ENCODE measurements around the gene OAS2. TPM values are rescaled to one million over a fixed set of nuclear protein-coding genes. Genes with fewer than 3 reads are reported as not detected.

Gene OAS2
- total RNA-seq, 1 donor from 2014 or later, result 9.1 TPM

GRCh38 chr12:113010701-113011100, 32.4 kb downstream of the OAS2 start:
- no peak for DNase-seq (ENCODE audit: low read depth)

DNA sequence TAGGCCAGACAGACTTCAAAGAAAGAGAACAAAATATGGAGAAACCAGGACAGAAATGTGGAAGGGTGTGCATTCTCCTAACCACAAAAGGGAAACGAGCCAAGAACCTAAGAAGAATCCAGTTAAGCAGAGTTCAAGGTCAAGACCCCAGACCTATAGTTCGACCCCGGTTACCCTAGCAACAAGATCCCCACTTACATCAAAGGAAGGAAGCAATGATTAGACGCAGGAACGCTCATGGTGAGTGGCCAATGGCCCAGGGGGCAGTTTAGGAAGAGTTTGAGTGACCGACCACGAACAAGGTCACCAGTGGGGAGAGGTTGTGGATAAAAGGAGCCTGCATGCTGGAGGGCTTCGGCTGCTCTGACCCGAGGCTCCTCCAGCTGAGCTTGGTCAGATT, 36.2 kb downstream of the OAS2 start:
- no peak for DNase-seq (ENCODE audit: low read depth)

DNA sequence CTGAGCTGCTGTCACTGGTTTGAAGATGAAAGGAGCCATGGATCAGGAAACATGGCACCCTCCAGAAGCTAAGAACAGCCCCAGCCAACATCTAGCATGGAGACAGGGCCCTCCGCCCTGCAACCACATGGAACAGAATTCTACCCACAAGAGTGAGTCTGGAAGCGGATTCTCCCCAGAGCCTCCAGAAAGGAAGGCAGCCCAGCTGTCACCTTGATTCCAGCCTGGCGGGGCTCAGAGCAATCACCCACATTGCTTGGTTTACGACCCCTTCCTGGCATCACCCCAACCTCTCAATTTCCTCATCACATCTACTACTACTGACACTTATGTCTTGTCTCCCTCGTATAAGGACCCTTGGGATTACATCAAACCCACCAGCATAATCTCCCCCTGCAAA, 38.5 kb downstream of the OAS2 start:
- peak; percentile 65 for DNase-seq (ENCODE audit: low read depth)

DNA sequence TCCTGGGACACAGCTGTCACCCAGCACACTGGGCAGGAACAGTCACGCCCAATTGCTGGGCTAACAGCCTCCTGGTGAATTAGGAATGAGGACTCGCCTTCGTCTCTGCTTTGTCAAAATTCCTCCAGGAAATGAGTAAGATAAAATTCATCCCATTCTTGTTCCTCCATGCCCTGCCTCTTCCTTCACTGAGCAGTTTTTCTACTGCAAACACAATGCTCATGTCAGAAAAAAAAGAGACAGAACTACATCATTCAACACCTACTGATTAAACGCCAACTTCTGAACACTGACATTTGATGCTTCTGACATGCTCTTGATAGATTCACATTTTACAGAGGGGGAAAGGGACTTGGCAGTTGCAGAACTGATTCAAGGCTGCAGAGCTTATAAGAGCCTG, 40.7 kb downstream of the OAS2 start:
- DNase-seq (ENCODE audit: low read depth), result peak; percentile 29

- no peak for DNase-seq (ENCODE audit: low read depth)
Observed at GRCh38 chr12:113021500-113021899, 43.2 kb downstream of the OAS2 start.

DNA sequence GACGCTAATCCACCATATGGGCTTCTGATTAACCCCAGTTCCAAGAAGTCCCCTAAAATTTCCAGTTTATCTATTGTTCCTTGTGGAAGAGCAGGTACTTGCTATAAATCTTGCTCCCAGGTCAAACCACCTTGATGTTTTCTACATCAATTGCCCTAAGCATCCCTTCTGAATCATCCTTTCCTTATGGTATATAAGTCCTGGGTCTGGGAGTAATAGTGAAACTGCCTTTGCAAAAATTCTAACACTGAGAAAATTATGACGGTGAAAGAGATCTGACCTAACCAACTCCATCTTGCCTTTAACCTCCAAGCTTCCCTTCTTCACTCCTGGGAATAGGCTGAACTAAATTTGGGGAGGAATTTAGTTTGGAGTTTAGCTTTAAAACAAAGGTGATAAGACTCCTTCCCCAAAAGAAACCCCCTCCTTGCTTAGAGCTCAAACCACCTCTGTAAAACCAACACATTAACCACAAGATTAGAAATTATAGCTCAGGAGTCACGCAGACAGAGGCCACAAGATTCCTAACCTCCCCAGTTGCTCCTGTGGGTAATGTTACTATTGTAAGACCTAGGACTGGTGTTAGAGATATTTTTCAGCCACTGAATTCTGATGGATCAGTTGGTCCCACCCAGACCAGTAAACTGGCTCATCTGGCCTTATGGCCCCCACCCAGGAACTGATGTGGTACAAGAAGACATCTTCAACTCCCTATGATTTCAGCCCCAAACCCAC, 44.4 kb downstream of the OAS2 start:
- peak; percentile 85 for DNase-seq (ENCODE audit: low read depth)

DNA sequence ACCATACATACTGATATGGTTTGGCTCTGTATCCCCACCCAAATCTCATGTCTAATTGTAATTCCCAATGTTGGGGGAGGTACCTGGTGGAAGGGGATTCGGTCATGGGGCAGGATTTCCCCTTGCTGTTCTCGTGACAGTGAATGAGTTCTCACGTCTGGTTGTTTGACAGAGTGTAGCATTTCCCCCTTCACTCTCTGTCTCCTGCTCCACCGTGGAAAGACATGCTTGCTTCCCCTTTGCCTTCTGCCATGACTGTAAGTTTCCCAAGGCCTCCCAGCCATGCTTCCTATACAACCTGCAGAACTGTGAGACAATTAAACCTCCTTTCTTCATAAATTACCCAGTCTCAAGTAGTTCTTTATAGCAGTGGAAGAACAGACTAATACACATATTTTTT, 49.4 kb downstream of the OAS2 start:
- no peak for DNase-seq (ENCODE audit: low read depth)

- peak; percentile 74 for DNase-seq (ENCODE audit: low read depth)
Observed at GRCh38 chr12:113030875-113031525, 52.7 kb downstream of the OAS2 start.

DNA sequence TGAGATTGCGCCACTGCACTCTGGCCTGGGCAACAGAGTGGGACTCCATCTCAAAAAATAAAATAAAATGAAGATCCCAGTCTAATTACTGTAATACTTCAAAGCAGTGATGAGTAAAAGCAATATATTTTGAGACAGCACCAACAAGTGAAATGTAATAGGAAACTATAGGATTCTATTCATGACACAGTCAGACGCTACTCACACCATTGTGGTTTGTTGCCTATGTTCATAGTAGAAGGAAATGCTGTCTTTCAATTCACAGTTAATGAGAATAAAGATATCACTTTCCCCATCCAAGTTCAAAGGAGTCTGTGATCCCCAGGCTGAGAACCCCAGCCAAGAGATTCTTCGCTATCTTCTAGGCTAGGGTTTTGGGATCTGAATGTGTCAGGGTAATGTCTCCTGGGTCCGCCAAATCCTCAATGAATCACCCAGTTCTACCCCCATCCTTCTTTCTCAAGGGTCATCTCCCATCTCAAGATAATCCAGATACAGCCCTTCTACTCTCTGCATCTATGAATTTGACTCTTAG, 61.7 kb downstream of the OAS2 start:
- no peak for DNase-seq (ENCODE audit: low read depth)

DNA sequence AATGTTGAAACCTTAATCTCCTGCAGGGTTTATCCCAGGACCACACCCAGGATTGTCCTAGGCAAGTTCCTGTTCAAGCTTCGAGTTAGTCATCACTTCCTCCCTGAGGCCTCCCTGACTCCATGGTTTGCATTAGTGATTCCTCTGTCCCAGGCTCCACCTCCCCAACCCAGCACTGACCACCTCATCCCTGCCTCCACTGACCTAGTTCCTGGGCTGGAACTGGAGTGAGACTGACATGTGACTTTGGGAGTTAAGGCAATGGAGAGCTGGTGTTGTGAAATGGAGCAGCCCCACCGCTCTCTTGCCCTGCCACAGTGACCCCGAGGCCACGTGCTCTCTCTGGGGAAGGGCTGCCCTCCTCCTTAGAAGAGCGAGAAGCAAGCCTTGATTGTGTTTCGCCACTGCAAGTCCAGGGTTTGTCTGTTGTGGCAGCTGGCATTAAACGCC, 62.4 kb downstream of the OAS2 start:
- DNase-seq (ENCODE audit: low read depth), result peak; percentile 67

DNA sequence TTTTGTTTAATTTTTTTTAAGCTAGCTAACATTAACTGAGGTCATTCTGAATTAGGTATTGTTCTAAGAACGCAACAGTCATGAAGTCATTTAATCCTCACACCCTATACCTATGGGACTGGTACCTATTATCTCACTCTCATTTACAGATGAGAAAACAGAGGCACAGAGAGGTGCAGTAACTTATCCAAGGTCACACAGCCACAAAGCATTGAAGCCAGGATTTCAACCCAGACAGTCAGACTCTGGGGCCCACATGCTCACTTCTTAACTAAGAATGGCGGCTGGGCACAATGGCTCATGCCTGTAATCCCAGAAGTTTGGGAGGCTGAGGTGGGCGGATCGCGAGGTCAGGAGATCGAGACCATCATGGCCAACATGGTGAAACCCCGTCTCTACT, 63.2 kb downstream of the OAS2 start:
- no peak for DNase-seq (ENCODE audit: low read depth)

GRCh38 chr12:113043240-113043639, 64.9 kb downstream of the OAS2 start:
- DNase-seq (ENCODE audit: low read depth), result no peak

GRCh38 chr12:113044516-113044915, 66.2 kb downstream of the OAS2 start:
- no peak for DNase-seq (ENCODE audit: low read depth)

- DNase-seq (ENCODE audit: low read depth), result peak; percentile 68
Observed at GRCh38 chr12:113048716-113049127, 70.4 kb downstream of the OAS2 start.

DNA sequence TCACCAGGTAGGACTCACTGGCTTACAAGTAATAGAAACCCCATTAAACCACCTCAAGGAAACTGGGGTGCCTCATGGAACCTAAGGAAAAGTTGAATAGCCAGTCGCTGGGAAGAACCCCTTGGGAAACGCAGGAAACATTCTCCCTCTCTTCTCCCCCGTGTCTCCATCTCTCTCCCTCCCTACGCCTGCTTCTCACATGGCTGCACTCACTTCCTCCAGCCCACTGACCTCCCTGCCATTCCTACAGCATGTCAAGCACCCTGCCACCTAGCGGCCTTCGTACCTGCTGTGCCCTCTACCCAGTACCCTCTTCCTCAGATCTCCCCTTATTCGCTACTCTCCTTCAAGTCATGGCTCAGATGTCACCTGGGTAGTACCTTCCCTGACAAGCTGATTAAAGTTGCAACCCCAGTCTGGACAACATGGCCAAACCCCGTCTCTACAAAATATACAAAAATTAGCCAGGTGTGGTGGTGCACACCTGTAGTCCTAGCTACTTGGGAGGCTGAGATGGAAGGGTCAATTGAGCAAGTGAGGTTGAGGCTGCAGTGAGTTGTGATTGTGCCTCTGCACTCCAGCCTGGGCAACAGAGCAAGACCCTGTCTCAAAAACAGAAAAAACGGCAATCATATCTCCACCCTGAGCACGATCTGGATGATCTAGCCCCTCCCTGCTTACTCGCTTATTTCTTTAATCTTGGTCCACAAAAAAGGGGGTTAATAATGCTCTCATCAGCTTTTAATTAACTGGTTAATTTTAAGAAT, 71.8 kb downstream of the OAS2 start:
- DNase-seq (ENCODE audit: low read depth), result no peak

GRCh38 chr12:113050795-113051194, 72.5 kb downstream of the OAS2 start:
- DNase-seq (ENCODE audit: low read depth), result no peak

- DNase-seq (ENCODE audit: low read depth), result no peak
Observed at GRCh38 chr12:113051759-113052158, 73.4 kb downstream of the OAS2 start.

DNA sequence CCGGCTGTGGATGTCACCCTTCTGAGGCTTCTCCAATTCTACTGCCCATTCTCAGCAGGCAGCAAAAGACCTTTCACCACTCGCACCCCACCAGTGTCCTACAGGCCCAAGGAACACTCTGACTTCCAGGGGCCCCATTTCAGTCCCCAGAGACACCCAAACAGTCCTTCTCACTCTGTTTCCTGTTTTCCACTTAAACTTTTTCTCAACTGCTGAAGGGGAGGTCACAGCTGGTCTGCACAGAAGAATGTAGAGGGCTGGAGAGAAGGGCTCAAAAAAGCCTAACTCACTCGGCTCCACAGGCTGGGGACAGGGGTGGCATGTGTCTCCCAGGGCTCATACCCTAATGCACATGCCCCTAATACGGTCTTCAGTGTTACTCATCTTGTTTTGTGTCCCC, 74.0 kb downstream of the OAS2 start:
- DNase-seq (ENCODE audit: low read depth), result no peak

DNA sequence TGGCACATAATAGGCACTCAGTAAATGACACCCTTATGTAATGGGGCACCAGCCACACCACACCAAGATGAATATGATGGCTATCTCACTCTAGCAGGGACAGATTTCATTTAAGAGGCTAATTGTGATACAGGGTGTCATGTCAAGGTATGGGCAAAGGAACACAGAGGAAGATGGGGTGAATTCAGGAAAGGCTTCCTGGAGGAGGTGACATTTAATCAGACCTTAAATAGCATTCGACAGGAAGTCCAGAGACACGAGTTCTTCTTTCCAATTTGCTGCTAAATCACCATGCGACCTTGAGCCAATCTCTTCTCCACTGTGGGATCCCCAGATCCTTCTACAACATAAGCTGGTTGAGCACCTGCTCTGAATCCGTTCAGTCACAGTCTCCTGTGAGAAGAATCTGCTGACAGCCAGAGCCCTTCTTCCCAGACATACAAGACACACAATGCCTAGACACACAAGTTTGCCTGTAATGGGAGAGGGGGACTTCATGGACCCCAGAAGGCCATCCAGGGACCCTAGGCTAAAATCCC, 76.7 kb downstream of the OAS2 start:
- DNase-seq (ENCODE audit: low read depth), result no peak

DNA sequence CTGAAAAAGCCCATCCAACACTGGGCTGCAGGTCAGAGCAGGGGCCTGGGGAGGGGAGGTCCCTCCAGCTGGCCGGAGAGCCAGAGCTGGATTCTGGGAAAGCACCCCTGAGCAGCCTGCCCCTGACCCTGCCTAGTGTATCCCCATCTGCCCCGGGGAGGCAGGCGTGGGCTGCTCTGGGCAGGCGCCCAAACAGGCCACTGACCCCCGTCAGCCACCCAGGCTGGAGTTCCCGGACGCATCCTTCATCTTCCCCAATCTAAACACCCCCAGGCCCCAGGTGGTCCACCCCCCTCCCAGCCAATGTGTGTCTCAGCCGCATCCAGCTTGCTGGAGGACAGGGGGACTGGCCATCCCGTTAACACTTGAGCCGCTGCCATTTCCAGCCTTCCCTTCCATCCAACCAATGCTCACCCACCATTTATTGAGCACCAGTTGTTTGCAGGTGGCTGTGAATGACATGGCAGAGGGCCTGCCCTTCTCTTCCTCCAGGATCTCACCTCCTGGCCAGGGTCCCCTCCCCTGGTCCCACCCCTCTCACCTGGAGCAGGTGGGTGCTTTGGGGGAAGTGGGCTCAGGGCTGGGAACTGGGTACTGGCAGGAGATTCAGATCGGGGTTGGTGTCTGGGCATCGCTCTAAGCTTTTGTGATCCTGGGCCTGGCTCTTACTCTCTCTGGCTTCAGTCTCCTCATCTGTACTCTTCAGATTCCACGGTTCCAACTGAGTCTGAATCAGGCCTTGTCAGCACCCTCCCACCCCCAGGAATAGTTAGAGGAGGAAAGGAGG, 77.5 kb downstream of the OAS2 start:
- no peak for DNase-seq (ENCODE audit: low read depth)

DNA sequence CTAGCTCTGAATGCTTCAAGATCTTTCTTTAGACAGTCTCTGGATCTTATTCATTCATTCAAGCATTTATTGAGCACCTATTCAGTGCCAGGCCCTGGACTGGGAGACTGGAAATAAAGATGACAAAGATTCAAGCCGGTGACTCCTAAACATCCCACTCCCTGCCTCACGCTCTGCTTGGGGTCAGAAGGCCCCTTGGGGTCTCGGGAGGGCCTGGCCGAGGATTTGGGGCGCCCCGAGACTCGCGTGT, 78.0 kb downstream of the OAS2 start:
- DNase-seq (ENCODE audit: low read depth), result no peak

Data from myocyte (in vitro differentiated cells).